Nephron progenitor cell (in vitro differentiated cells): ENCODE measurements around the gene GNAT2.

Experiments
- DNase-seq: peaks from one replicate; pipeline ENCODE4 v3.0.0; 2021
- H3K27ac Mint-ChIP-seq: 2 replicates; pipeline ENCODE4 v1.8.0; 2021; ENCODE audit warnings: mild to moderate bottlenecking, moderate library complexity, mixed read lengths
- H3K27me3 Mint-ChIP-seq: 2 replicates; pipeline ENCODE4 v1.8.0; 2021; ENCODE audit warnings: mild to moderate bottlenecking, low read depth, mixed read lengths; ENCODE audit not compliant: poor library complexity
- H3K36me3 Mint-ChIP-seq: 2 replicates; pipeline ENCODE4 v1.8.0; 2021; ENCODE audit warnings: low read depth, mixed read lengths
- H3K4me1 Mint-ChIP-seq: 2 replicates; pipeline ENCODE4 v1.8.0; 2021; ENCODE audit warnings: mixed read lengths
- H3K4me3 Mint-ChIP-seq: 2 replicates; pipeline ENCODE4 v1.8.0; 2021; ENCODE audit warnings: mild to moderate bottlenecking, moderate library complexity, mixed read lengths
- H3K9me3 Mint-ChIP-seq: 2 replicates; pipeline ENCODE4 v1.8.0; 2021; ENCODE audit warnings: mild to moderate bottlenecking, moderate library complexity, mixed read lengths
- TF ChIP-seq, protein P1 (sequence below): fragments of 200-600 bp; sonication (generic); IDR thresholded peaks from 2 replicates; pipeline ENCODE4 v1.5.0; 2021; ENCODE audit warnings: antibody characterized with exemption

Gene GNAT2

DNA sequence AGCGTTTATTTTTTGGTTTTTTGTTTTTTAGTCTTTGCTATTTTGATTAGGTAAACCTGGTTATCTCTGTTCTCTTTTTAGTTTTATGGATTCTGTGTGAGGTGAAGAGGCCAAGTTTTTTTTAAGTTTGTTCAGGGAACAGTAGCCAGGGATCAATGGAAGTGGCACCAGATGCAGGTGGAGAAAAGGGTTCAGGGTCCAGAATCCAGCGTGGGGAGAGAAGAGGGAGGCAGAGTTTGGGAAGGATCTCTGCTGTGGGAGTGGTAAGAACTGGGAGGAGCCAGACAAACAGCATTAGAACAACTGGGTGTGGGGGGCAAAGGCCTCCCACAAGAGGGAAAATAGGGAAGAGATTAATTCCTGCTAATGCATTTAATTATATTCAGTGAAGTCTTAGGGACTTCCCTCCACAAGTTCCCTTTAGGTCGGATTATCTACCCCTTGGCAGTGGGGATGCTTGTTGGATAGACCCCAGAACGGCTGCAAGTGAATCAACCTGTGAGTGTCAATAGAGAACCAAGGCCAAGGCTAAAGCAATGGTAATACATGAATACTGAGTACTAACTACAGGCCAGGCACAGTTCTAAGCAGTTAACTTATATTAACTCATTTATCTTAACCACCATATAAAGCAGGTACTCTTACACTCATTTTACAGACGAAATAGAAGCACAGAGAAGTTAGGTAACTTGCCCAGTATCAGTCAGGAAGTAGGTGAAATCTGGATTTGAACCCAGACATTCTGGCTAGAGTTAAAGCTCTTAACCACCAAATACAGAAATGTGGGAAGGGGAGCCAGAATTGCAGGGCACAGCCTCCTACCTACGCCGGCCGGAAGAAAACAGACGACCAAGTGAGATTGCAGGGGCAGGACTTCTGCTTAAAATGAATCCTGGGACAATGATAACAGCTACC is 498 bp downstream of the GNAT2 start:
- Mint-ChIP-seq H3K36me3 (no peaks in the 10 kb centered on the region), H3K27me3 (peaks cover 3% of the 10 kb centered on the region), H3K4me1 (peaks cover 73% of the 10 kb centered on the region), H3K4me3 (peak overlapping the region; percentile 95), H3K9me3 (no peaks in the 10 kb centered on the region), H3K27ac (no peak overlapping the region)
- DNase-seq = no peak
- TF ChIP-seq, protein P1, sequence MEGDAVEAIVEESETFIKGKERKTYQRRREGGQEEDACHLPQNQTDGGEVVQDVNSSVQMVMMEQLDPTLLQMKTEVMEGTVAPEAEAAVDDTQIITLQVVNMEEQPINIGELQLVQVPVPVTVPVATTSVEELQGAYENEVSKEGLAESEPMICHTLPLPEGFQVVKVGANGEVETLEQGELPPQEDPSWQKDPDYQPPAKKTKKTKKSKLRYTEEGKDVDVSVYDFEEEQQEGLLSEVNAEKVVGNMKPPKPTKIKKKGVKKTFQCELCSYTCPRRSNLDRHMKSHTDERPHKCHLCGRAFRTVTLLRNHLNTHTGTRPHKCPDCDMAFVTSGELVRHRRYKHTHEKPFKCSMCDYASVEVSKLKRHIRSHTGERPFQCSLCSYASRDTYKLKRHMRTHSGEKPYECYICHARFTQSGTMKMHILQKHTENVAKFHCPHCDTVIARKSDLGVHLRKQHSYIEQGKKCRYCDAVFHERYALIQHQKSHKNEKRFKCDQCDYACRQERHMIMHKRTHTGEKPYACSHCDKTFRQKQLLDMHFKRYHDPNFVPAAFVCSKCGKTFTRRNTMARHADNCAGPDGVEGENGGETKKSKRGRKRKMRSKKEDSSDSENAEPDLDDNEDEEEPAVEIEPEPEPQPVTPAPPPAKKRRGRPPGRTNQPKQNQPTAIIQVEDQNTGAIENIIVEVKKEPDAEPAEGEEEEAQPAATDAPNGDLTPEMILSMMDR = no peak

DNA sequence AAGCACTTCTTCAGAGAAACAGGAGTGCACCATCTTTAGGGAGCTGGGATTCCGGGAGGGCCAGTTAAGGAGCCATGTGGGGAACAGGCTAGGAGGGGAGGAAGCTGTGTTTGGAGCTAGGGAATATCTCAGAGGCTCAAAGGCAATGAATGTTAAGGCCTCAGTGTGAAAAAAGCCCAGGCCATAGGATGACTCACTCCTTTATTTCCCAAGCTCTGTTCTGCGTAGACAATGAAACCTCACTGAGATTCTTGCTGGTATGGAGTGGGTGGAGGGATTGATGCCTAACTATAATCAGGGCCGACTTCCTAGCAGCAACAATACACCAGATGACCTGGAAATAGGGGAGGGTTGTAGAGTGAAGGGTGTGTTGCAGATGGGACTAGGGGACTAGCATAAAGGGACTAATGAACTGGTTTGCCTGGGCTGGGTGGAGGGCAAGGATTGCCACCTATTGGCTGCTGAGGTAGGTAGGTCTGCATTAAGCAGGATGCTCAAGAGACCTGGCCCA is 2.1 kb downstream of the GNAT2 start:
- Mint-ChIP-seq H3K4me3 (no peak overlapping the region), H3K27ac (peak overlapping the region; percentile 60)

DNA sequence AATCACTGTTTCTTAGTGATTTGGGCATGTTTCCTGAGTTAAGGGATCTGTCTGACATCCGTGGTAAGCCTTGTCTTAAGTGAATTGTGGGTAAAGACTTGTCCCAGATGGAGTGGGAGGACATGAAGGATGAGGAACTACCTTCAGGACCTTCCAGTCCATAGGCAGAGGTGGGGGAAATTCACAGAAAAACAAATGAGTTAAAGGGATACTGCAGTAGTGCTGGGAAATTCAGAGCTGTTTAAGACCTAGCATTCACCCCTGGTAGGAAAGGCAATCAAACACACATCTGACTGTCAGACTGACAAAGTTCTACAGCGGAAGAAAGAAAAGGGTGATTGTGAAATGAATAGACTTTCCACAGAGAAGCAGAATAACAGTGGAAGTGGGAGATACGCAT is 3.0 kb downstream of the GNAT2 start:
- peaks cover 8% of the 10 kb centered on the region for H3K27me3 Mint-ChIP-seq
- H3K9me3 Mint-ChIP-seq = no peaks in the 10 kb centered on the region
- no peaks in the 10 kb centered on the region for H3K36me3 Mint-ChIP-seq
- peak overlapping the region; percentile 20 for H3K27ac Mint-ChIP-seq
- DNase-seq = no peak
- peaks cover 71% of the 10 kb centered on the region for H3K4me1 Mint-ChIP-seq
- TF ChIP-seq, protein P1 = no peak
- peak overlapping the region; percentile 0 for H3K4me3 Mint-ChIP-seq

More for the DNA sequence above, 2.1 kb downstream of the GNAT2 start:
- no peak for DNase-seq
- no peaks in the 10 kb centered on the region for H3K9me3 Mint-ChIP-seq
- TF ChIP-seq, protein P1 = no peak
- H3K4me1 Mint-ChIP-seq = peaks cover 71% of the 10 kb centered on the region
- peaks cover 8% of the 10 kb centered on the region for H3K27me3 Mint-ChIP-seq
- H3K36me3 Mint-ChIP-seq = no peaks in the 10 kb centered on the region

DNA sequence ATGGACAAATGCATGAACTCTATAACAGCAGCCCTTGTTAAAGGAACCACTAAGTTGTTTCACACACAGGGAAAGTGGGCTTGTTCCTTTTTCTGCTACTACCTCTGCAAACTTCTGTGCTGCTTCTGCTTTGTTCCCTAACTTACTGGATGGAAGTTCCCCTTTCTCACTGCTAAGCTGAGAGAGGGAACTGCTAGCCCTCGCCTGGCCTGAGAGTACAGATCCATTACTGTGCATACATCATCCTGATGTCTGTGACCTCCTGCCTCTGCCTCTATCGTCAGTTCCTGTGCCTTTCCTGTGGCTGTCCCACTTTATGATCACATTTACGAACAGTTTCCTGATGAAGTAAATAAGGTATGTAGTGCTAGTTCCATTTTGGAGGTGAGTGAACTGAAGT is 3.5 kb downstream of the GNAT2 start:
- H3K27me3 Mint-ChIP-seq = peaks cover 8% of the 10 kb centered on the region
- DNase-seq = no peak
- H3K9me3 Mint-ChIP-seq = no peaks in the 10 kb centered on the region
- peaks cover 72% of the 10 kb centered on the region for H3K4me1 Mint-ChIP-seq
- H3K4me3 Mint-ChIP-seq = no peak overlapping the region
- H3K36me3 Mint-ChIP-seq = no peaks in the 10 kb centered on the region
- H3K27ac Mint-ChIP-seq = peak overlapping the region; percentile 9
- TF ChIP-seq, protein P1 = no peak

DNA sequence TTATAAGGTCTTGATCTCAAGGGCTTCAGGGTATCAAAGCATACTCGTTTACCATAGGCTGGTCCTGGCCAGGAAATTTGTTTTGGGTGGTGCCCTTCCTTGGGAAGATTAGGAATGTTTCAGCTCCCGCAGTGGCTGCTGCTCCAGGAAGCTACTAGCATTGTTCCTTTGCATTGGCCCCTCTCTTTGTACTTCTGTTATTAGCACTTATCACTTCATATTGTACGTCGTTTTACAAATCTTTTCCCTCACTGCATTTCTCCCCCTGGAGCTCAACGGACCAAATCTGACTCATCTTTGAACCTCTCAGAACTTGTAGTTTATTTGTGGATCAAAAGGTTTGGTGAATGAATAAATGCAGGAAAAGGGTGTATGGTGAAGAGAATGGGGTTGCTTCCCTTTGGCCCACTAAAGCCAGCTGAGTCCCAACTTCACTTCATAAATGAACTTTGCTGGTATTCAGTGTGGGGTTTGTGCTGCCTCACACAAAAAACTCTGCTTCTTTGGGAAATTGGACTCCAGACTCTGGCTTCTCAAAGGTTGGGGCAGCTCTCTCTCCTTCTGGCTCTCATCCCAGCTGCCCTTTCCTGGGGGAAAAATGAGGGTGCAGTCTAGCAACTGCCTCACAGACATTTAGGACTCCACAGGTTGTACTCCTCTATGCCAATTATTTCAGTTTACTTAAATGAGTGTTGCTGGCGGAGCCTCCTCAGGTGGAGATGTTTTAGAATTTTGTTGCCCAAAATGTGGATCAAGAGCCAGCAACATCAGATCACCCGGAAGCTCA is 5.9 kb downstream of the GNAT2 start:
- H3K4me3 Mint-ChIP-seq = no peak overlapping the region
- no peak overlapping the region for H3K27ac Mint-ChIP-seq
- TF ChIP-seq, protein P1 = no peak
- DNase-seq = no peak
- no peaks in the 10 kb centered on the region for H3K9me3 Mint-ChIP-seq
- no peaks in the 10 kb centered on the region for H3K36me3 Mint-ChIP-seq
- H3K4me1 Mint-ChIP-seq = peaks cover 61% of the 10 kb centered on the region
- peaks cover 14% of the 10 kb centered on the region for H3K27me3 Mint-ChIP-seq
